ENCODE results near the gene CCDC24. TPM values are rescaled to one million over a fixed set of nuclear protein-coding genes. Genes with fewer than 3 reads are reported as not detected.
A peak's percentile ranks its signal among the peaks of the same experiment; 100 is the strongest.

The CCDC24 gene
- total and polyA plus RNA-seq, 2 of the 4 experiments (the other 2 are of a cell fraction), result 1.4 to 4.6 TPM

GRCh38 chr1:44040418-44040817, 49.0 kb downstream of the CCDC24 start:
- Histone ChIP-seq H4K8ac (ENCODE audit: low read depth in 2 of 2, low read length in 2 of 2) (no peak overlapping the region), H3K56ac (ENCODE audit: extremely low read depth, insufficient read depth, low read length) (no peak overlapping the region), H3K79me1 (ENCODE audit: low read depth in 1 of 2, low read length in 2 of 2) (no peaks in the 10 kb centered on the region), H3K4me3 (ENCODE audit: insufficient read depth, low read depth, low read length) (no peak overlapping the region), H3K9me1 (ENCODE audit: insufficient read depth, low read length) (peaks cover 10% of the 10 kb centered on the region; the same call in 1 of the 2 replicates), H3K4ac (ENCODE audit: low read depth, low read length) (no peak overlapping the region), H4K20me1 (ENCODE audit: insufficient read depth, low read length) (no peaks in the 10 kb centered on the region), H3K4me2 (ENCODE audit: low read depth, low read length) (no peak overlapping the region), H2AK5ac (ENCODE audit: low read depth, low read length) (no peak overlapping the region), H3K27me3 (ENCODE audit: control insufficient read depth, insufficient read depth, low read length) (no peaks in the 10 kb centered on the region), H2BK5ac (ENCODE audit: low read depth, low read length, poor library complexity, severe bottlenecking) (no peak overlapping the region), H2AK9ac (replicated peaks; ENCODE audit: low read depth, low read length, poor library complexity) (no peak overlapping the region), H2BK20ac (ENCODE audit: low read depth, low read length) (no peak overlapping the region), H4K5ac (ENCODE audit: low read depth, low read length) (no peak overlapping the region), H3K9ac (ENCODE audit: low read depth, low read length) (no peak overlapping the region), H3K4me1 (ENCODE audit: control insufficient read depth, insufficient read depth, low read length) (peaks cover 2% of the 10 kb centered on the region; the same call in 1 of the 2 replicates), H3K9me3 (ENCODE audit: control insufficient read depth, insufficient read depth, low read length) (no peaks in the 10 kb centered on the region), H3K23ac (ENCODE audit: low read depth, low read length) (no peak overlapping the region), H3K14ac (replicated peaks; ENCODE audit: low read depth, low read length) (no peak overlapping the region), H3K36me3 (ENCODE audit: control insufficient read depth, insufficient read depth, low read length) (no peaks in the 10 kb centered on the region), H3K27ac (ENCODE audit: insufficient read depth, low read length) (no peak overlapping the region), H2BK15ac (ENCODE audit: low read depth, low read length) (no peak overlapping the region), H2BK120ac (ENCODE audit: low read depth, low read length) (no peak overlapping the region), H4K91ac (ENCODE audit: insufficient read depth, low read depth, low read length) (no peak overlapping the region), H3K18ac (ENCODE audit: low read depth, low read length) (no peak overlapping the region), H2AFZ (replicated peaks; ENCODE audit: low read length, poor library complexity) (no peak overlapping the region)
- intact Hi-C loops (cut with micrococcal nuclease), result no loop called here
- WGBS, 2 experiments (ENCODE audit: extremely low coverage in 2 of 2, insufficient read length in 1 of 2), result no CpG with 5 or more reads among the region's 2 CpGs
- no peak for ATAC-seq (ENCODE audit: low read depth)
- BruUV-seq (replicated peaks), result no TSS peak
- CTCF ChIA-PET, result no interaction called here
- TF ChIP-seq BHLHE40 (IDR thresholded peaks at IDR 0.05; ENCODE audit: low read depth, low read length), result no peak
- no peak for TF ChIP-seq RAD21 (IDR thresholded peaks at IDR 0.05; ENCODE audit: low read length)
- TF ChIP-seq CEBPB (IDR thresholded peaks at IDR 0.05; ENCODE audit: low read depth, low read length), result peak; percentile 54
- no peak for TF ChIP-seq RFX5 (IDR thresholded peaks at IDR 0.05; ENCODE audit: low read depth, low read length)
- TF ChIP-seq MAFK (IDR thresholded peaks at IDR 0.05; ENCODE audit: low read depth, low read length), result no peak
- no peak for TF ChIP-seq FOS (IDR thresholded peaks at IDR 0.05; ENCODE audit: low read depth, low read length)
- in situ Hi-C loops (cut with MboI; ENCODE audit: low sequenced_read_pairs), result no loop called here
- POLR2A ChIA-PET (ENCODE audit: unreplicated experiment), result no interaction called here
- dilution Hi-C loops (cut with HindIII; ENCODE audit: low sequenced_read_pairs, unreplicated experiment), result no loop called here
- no peak for DNase-seq
